WTC11 (cell line): ENCODE data around the gene ITGA2.

Experiments
- ATF2 ChIP-seq: sonication (generic); formaldehyde crosslinking; IDR thresholded peaks from 2 replicates; pipeline ENCODE4 v1.8.1; 2022; ENCODE audit warnings: low read depth, missing genetic modification reagents, borderline replicate concordance
- ATF3 ChIP-seq: sonication (generic); formaldehyde crosslinking; conservative IDR thresholded peaks from 2 replicates; pipeline ENCODE4 v1.8.1; 2022; ENCODE audit warnings: mild to moderate bottlenecking, missing genetic modification reagents
- CTCF ChIP-seq: fragments of 200-600 bp; IDR thresholded peaks from 2 replicates; pipeline ENCODE4 v1.8.0; 2022; ENCODE audit warnings: antibody characterized with exemption
- SMAD3 ChIP-seq: sonication (generic); formaldehyde crosslinking; IDR thresholded peaks from 2 replicates; pipeline ENCODE4 v1.8.0; 2022; ENCODE audit warnings: missing genetic modification reagents, mild to moderate bottlenecking, borderline replicate concordance

GRCh38 chr5:53041071-53041692 is 52.0 kb downstream of the ITGA2 start:
- TF ChIP-seq ATF3 (CRISPR knock-in tag) (no peak), ATF2 (CRISPR knock-in tag) (no peak), CTCF (no peak), SMAD3 (no peak)
